ENCODE measurements around the gene SBNO2.

Gene SBNO2

DNA sequence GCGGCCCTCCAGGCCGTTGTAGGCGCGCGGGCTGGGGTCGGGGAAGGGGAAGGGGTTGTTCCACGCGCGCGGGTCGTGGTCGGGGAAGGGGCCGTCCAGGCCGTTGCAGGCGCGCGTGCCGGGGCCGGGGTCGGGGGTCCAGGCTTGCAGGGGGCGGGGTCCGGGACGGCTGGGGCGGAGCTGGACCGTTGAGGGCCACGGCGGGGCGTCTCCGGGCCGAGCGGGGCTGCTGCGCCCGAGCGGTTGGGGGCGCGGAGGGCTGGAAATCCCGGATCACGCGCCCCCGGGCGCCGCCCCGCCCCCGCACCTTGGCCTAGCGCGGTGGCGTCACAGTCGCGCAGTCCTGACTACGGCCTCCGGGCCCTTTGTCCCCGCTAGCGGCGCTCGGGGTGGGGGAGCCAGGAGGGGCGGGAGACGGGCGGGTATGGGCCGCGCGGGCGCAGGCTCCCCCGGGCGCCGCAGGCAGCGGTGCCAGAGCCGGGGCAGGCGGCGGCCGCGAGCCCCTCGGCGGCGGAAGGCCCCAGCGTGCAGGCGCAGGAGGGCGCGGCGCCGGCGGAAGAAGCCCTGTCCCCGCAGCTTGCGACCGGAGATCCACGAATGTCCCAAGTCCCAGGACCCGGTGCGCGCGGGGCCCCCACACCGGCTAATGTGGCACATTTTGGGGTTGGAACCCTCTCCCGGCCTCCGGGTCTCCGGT lies 69.6 kb downstream of the SBNO2 start:
- DNase-seq = peak in 1 of 2 experiments; percentile 70

DNA sequence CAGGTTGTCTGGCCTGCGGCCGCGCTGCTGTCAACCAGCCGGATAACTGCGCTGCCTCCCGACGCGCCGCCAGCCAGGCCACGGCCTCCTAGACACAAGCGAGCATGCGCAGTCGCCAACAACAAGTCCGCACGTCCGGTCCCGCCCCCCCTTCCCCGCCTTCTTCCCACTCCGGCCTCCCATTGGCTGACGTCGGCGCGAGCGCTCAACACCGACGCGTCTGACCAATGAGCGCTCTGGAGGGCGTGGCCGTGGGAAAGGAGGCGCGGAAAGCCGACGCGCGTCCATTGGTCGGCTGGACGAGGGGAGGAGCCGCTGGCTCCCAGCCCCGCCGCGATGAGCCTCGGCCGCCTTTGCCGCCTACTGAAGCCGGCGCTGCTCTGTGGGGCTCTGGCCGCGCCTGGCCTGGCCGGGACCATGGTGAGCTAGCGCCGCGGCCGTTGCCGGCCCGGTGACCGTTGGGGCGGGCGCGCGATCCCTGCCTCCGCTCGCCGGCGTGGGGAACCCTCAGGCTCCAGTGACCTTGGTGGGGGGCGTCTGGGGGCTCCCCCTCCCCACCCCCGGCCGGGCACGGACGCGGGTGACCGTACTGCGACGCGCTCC lies 70.3 kb downstream of the SBNO2 start, which contains the start of gene GPX4:
Gene GPX4, plus strand, starts transcription at position 287 of the 603 bp plus-strand sequence. Its CDS starts 50 bp downstream, at position 337.
- peak; percentile 94 to 98 for DNase-seq

DNA sequence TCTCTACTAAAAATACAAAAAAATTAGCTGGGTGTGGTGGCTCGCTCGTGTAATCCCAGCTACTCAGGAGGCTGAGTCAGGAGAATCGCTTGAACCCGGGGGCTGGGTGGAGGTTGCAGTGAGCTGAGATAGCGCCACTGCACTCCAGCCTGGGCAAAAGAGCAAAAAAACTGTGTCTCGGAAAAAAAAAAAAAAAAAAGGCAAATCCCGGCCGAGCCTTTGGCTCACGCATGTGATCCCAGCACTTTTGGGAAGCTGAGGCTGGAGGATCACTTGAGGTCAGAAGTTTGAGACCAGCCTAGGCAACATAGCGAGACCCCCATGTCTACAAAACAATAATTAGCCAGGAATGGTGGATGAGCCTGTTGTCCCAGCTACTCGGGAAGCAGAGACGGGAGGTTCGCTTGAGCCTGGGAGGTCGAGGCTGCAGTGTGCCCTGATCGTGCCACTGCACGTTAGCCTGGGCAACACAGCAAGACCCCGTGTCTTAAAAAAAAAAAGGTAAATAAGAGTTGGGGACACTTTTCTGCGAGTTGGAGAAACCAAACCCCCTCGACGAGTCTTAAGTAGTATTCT lies 70.8 kb downstream of the SBNO2 start:
- no peak for DNase-seq

DNA sequence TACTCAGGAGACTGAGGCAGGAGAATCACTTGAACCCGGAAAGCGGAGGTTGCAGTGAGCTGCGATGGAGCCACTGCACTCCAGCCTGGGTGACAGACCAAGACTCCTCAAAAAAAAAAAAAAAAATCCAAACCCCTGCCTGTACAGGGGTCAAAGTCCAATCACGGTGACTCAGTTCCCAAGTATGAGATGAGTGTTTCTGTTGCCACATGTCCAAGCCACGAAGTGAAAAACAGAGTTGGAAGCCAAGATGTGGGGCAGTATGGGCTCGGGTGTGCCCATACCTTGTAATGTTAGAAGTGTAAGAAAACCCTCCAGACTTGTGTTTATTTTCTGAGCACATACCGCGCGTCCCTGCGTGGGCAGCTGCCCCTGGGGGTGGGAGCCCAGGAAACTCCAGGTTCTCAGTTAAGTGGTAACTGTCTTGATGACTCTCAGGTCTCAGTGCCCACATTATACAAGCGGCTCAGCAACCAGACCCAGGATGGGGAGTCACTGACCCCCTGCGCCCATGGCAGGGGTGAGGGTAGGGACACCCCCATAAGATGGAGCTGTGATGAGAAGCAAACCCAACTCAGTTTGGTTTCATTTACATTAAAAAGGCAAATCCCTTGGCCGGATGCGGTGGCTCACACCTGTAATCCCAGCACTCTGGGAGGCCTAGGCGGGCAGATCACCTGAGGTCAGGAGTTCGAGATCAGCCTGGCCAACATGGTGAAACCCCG lies 71.5 kb downstream of the SBNO2 start:
- DNase-seq = no peak

DNA sequence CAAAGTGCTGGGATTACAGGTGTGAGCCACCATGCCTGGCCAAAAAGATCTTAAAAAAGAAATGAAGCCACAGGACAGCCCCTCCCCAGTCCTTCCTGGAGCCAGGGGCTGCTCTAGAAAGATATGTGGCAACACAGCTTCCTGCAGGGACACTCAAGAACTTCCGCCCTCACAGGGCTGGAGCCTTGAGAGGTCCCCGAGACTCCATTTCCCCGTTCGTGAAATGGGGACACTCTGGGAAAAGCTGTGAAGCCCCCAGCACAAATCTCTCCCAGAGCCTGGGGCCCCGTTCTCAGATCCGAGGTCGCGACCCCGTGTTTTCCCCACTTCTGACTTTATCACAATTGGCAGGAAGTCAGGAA lies 72.8 kb downstream of the SBNO2 start:
- DNase-seq = no peak

DNA sequence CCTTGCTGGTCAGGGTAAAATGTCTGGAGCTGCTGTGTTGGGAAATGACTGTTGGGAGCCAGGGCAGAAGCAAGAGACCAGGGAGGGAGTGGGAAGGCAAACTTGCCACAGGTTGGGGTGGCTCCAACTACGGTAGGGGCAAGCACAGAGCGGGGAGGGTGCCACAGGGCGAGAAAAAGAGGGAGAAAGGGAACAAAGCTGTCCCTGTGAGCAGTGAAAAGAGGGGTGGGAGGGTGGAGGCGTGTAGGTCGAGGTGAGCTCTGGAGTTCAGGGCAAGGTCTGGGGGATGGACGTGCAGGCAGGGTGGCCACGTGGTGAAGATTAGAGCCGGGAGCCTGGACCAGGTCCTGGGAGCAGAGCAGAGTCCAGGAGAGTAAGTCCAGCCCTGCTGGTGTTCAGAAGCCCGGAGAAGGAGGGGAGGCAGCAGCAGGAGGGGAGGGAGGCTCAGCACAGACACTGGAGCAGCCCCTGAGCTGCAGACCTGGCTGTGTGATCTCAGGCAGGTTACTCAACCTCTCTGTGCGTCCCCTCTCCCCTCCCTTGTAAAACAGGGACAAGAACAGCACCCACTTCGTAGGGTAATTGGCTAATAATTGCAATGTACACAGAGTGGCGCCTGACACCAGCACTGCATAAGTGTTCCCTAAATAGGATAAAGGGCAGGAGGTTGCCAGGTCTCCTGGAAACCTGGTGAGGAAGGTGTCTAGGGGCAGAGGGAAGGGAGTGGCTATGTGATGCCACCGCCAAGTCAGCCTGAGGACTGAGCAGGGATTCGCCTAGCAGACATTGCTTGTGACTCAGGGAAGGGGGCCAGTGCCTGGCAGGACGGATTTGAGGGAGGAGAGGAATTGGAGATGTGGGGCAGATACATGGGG lies 75.7 kb downstream of the SBNO2 start:
- no peak for DNase-seq

DNA sequence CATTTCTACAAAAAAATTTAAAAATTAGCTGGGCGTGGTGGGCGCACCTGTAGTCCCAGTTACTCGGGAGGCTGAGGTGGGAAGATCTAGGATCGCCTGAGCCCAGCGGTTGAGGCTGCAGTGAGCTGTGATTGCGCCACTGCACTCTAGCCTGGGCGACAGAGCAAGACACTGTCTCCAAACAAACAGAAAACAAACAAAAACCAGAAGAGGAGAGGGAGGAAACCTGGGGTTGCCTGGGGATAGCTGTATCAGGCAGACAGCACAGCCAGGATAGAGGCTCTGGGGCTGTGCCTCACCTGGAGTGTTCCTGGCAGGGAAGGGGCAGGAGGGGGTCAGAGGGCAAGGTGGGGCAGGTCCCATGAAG lies 76.3 kb downstream of the SBNO2 start:
- no peak for DNase-seq

DNA sequence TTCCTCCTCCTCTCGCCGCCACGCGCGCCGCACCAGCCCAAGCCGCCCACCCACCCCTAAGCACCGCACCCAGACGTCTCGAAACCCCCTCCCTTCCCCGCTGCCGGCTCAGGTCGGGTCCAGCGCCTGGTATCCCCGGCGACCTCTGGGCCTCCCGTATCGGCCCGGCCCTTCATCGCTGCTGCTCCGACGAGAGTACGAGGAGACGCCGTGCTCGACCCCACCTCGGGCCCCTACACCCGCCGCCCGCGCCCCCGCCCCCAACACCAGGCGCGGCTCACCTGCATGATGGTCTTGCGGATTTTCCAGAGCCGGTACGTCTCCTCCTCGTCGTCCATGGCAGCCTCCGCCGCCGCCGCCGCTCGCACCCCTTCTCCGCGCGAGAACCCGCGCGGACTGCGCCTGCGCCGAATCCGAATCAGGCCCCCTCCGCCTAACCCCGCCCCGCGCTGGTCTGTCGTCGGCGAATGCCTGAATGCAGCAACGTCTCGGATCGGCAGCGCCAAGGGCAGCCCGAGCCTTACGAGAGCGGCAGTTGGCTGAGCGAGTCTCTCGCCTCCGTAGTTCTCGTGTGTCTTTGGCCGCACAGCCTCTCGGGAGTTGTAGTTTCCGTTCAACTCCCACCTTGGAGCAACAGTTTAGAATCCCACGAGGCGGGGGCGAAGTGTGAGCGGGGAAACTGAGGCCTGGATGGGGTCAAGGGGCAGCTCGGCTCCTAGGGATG lies 78.9 kb downstream of the SBNO2 start, which contains the start of gene POLR2E:
Gene POLR2E, minus strand, starts transcription at position 398 of the 724 bp plus-strand sequence. Its CDS starts 60 bp downstream, at position 338.
- peak; percentile 90 to 96 for DNase-seq

DNA sequence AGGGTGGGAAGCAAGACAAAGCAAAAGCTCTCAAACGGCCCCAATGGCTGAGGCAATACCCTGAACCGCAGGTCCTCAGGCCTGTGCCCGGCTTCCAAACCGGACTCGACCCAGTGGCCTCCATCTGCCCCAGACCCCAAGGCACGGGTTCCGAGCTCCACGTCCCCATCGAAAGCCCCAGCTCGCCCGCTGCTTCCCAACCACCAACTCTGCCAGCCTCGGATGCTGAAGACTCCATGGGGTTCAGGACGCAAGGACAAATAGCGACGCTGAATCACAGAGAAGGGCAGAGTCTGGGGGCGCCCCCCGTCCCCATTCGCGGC lies 79.5 kb downstream of the SBNO2 start:
- DNase-seq = no peak

DNA sequence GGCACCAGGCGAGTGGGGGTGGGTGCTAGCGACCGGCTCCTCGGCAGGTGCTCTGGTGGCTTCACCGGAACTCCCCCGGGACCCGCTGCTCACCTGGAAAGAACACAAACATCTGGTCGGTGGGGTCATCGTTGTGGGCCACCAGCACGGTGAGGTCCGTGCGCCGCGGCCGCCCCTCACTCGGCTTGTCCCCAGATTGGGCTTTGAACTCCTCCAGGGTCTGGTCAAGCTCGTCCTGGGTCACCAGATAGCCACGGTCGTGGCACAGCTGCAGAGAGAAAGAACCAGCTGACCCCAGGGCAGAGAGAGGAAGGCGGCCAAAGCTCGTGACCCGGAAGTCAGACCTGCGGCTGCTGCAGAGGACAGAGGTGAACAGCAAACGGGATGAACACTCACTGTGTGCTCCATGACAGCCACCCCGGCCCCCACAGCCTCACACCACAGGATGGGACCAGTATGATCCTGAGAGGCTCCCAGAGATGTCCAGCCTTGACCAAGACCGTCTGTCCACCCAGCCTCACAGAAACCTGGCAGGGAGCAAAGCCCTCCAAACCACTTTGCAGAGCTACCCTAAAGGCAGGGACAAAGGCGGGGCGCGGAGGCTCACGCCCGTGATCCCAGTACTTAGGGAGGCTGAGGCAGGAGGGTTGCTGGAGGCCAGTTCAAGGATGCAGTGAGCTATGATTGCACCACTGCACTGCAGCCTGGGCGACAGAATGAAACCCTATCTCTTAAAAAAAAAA lies 80.1 kb downstream of the SBNO2 start:
- DNase-seq = no peak

DNA sequence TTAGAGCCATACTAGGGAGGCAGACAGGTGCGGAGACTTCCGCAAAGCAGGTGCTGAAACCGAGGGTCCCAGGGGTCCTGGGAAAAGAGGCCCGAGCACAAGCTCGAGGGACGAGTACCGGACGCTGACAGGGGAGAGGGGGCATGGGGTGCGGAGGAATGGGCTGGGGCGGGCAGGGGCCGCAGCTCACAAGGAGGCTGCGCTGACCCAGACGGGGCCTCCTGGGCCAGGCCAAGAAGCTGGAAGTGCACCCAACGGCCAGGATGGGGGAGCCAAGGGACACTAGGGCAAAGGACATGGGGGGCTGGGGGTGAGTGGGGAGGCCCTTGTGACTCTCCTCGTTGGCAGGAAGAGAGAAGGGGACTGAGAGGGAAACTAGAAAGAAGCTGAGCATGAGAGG lies 80.7 kb downstream of the SBNO2 start:
- DNase-seq = no peak

DNA sequence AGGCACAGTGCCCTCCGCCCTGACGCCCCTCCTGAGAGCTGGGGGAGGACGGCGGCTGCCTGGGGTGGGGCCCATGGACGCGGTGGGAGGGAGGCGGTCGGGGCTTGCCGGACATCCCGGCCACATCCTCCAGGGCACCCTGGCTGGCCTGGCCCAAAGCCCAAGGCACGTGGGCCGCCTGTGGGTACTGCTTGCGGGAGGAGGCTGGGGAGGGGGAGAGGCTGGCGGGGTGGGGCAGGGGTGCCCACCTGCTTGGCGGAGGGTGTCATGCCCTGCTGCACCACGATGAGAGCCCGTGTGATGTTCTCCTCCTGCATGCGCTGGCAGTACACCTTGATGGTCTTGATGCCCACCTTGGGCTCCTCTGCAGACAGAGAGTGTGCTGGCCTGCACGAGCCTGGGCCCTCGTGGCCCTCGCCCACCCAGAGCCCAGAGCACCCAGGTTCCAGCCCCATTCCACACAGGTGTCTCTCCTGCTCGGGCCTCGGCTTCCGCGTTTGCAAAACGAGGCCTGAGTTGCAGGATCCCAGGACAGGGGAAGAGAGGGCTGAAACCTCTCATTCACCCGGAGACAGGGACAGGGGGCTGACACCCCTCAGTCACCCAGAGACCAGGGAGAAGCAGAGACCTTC lies 82.4 kb downstream of the SBNO2 start:
- no peak for DNase-seq

DNA sequence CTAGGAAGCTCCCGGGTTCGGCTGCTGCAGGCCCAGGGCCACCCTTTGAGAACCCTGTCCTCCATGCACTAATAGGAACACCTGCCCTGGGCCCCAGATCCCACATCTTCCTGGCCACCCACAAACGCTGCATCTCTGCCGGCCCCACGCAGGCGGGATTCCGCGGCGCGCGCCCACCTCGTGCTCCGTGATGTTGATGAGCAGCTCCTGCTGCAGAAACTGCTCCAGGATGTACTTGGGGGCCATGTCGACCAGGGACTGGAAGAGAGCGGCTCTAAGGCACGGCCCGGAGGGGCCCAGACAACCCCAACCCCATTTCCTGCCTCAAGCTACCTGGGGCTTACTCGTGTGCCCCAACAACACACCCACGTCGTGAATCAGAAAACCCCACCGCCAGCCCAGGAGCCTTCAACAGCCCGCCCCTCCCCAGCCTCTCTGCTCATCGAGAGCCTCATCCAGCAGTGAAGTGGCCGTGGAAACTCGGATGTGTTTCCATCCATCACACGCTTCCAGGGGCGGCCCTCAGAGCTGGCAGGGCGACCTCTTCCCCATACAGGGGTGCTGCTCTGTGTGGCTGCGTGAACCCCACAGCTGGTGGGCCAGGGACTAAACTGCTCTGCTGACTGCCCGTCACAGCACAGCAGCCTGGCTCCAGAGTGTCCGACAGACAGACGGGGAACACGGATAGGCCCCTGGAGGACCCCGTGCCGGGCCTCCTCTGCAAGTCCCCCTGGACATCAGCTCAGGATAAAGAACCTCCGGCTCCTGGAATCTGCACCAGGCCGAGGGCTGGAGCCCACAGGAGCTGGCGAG lies 83.1 kb downstream of the SBNO2 start:
- no peak for DNase-seq

DNA sequence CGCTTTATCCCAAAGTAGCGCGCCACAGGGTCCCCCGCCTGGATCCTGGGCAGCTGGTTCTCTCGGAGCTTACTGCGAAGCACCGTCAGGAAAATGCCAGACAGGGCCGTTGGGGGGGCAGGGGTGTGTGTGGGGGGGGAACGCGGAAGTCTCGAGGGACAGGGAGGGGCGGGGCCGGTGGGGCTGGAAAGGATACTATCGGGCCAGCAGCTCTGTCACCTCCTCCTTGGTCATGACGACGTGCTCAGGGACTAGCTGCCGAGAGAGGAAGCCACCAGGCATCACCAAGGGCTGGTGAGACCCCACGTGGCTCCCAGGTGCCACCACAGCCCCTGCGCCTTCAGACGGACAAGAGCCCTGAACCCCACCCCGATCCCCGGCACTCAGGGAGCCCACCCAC lies 84.2 kb downstream of the SBNO2 start:
- DNase-seq = no peak

DNA sequence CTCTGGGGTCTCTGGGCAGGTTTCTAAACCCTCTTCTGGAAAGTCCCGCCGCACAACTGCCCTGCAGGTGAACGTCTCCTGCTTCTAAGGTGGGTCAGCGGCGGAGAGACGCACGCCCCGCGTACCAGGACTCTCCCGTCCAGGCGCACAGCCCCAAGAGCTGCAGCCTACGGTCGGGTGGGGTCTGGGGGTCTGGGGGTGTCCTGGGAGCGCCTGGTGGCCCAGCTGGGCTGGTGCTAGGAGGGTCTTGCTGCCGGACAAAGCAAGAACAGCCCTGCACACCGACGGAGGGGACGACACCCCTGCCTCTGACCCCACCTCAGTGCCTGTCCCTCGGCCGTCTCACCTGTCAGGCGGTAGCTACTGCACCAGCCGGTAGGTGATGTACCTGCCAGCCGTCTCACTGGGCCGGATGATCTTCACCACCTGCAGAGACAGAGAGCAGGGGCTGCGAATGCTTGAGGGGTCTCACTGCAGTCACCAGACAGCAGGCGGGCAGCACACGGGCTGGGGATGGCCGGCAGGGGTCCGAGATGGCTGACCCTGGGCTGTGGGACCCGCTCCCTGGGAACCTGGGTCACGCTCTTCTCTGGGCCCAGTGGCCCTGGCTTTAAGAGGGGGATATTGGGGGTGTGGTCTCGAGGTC lies 84.8 kb downstream of the SBNO2 start:
- DNase-seq = no peak

DNA sequence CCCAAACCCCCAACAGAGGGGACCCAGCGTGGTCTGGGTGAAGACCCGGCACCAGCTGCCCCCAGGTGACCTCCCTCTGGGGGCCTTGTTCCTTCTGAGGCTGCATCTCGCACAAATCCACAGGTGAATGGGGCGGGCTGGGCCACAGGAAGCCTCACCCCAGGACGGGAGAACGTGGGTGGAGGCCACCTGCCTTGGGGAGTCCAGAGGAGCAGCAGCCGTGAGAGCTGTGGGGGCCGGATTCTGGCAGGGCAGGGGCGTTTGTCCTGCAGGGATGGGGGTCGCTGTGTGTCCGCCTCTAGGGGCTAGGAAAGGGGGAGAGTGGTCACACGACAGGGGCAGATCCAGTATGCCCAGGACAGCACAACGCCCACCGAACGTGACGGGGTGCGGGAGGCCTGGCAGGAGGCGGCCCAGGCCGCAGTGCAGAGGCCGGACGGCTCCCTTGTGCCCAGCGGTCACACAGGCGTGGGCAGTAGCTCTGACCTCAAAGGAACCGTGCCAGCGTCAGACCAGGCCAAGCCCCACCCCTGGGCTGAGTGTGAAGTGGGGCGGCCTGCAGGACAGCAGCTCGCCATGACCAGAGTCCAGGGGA lies 85.6 kb downstream of the SBNO2 start:
- no peak for DNase-seq

DNA sequence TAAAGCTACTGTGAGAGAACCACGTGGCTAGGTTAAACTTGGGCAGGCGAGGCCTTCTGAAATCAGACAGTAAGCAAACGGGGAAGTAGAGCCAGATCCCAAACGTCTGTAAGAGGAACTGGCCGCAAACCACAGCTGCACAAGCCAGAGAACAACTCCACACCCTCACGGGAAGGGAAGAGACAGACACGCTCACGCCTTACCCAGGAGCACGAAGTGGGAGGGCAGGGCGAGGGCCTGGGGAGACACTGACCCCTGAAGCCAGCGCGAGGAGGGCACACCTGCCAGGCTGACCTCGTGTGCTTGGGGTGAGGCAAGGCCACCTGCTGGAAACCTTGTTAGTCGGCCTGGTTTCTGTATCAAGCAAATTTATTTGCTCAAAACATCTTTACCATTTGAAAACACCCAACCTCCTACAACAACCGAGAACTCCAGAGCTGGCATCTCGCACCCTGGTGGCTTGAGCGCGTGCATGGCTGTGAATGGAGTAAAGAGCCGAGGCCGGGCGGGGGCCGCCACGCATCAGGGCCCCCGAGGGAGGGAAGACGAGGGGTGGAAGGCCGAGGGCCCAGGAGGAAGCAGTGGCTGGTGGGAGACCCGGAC lies 86.2 kb downstream of the SBNO2 start:
- no peak for DNase-seq

DNA sequence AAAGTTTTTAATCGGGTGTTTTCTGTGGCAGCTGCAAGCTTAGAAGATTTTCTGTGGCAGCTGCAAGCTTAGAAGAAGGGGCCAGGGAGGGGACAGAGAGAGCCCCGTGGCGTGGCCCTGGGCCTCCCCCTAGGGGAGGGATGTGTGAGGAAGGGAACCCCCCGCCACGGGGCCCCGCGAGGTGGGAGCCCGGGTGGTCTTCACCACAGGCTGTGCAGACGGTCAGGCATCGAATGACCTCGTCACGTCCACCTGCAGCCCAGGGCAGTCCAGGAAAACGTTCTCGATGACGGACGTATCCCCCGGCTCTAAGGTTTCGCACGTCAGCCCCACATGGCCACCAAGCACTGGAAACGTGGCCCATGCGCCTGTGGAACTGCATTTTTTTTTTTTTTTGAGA lies 87.5 kb downstream of the SBNO2 start:
- no peak for DNase-seq

Data from NCI-H526 (cell line).